Ecto neural progenitor cell (in vitro differentiated cells): ENCODE measurements around the gene FN1.

Experiments
- DNase-seq: peaks from one replicate; pipeline ENCODE4 v3.0.0-alpha.2; 2018; ENCODE audit warnings: low spot score

Gene FN1

GRCh38 chr2:215435870-215436704 is at the start of gene FN1:
Gene FN1 (minus strand): TSS chr2:215436068. CDS start chr2:215435802, 266 bp downstream.
- peak; percentile 94 for DNase-seq

DNA sequence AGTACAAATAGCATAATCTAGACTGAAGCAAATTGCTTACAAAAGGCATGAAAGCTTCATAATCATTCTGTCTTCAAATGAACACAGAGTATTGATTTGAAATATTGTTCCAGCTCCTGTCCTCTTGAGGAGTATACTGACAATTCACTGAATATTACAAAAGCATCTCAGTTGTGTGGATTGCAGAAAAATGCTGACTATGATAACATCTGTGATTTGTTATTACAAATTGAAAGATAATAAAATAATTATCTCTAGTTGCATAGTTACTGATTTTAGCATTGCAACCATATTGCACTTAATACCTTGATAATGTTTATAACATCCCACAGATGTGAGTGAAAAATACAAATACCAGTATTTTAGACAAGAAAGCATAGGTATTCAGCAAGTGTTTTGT is 49.2 kb upstream of the FN1 start:
- DNase-seq, result no peak

- DNase-seq, result no peak
Measured at GRCh38 chr2:215484570-215484969, 48.7 kb upstream of the FN1 start.

DNA sequence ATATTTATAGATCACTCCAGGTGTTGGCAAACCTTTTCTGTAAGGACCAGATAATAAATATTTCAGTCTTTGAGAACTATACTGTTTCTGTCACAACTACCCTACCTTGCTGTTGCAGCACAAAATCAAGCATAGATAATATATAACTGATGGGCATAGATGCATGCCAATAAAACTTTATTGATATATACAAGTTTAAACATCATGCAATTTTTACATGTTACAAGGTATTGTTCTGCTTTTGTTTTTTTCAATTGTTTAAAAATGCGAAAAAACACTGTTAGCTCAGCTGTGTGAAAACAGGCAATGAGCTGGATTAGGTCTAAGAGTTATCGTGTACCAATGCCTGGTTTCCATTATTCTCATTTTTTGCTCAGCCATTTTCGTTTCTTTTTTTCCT is 47.6 kb upstream of the FN1 start:
- no peak for DNase-seq

DNA sequence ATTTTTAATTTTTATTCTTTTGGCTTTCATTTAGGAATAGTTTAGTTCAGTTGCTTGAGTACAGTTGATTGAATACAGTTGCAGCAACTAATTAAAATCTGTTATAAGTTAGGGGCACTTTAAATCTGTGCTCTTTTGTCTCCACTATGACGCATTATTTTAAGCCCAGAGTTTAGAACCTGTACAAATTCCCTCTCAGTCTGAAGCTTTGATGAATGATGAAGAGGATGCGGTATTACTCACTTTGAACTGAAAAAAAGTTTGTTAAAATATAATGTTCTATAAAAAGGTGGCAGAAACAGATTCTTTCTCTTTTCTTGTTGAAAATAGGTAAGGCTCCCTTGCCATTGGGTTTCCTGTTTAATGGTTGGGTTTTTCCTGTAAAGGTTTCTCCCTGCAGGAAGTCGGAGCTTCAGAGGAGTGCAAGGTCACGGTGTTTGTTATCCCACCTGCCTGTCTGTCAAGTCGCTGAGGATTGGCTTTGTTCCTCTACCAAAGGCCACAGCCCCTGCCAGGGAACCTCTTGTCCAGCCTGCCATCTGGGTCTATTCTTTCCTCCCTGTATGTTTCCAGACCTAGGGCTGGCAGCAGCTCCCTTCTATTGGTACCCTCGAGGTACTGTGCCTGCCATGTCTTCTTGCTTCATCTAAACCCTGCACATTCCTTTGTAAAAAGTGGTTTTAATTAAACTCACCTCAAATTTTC is 43.8 kb upstream of the FN1 start:
- no peak for DNase-seq

DNA sequence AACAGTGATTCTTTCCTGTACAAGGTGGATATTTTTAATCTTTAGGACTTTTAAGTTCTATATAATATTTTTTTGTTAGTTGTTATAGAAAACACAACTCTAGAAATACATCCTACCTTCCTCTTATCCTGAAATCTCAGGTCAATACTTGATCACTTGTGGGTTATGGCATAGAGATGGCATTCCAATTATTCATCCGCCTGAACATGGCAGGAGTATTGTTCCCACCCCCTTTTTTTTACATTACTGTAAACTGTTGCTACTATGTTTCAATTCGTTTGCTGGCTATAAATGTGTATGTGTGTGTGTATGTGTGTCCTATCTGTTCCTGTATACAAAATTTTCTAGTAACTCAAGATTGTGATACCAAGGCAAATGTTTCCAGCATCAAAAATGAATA is 43.3 kb upstream of the FN1 start:
- DNase-seq, result no peak

DNA sequence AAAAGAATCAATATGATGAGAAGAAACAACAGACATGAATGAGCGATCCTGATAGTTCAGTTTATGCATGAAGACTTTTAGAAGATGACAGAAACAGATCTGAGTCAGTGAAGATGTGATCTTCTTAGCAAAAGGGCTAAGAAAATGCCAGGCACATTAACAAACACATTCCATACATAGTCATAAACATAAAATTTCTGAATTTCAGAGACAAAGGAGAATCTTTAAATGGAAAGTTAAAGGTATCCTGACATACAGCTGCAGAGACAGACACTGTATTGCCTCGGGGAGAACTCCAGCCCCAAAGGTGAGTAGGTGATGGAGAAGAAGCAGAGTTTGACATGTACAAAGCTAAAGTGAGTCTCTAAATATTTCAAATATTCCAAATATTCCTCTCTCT is 40.6 kb upstream of the FN1 start:
- no peak for DNase-seq

- no peak for DNase-seq
Measured at GRCh38 chr2:215466097-215466909, 30.4 kb upstream of the FN1 start.

DNA sequence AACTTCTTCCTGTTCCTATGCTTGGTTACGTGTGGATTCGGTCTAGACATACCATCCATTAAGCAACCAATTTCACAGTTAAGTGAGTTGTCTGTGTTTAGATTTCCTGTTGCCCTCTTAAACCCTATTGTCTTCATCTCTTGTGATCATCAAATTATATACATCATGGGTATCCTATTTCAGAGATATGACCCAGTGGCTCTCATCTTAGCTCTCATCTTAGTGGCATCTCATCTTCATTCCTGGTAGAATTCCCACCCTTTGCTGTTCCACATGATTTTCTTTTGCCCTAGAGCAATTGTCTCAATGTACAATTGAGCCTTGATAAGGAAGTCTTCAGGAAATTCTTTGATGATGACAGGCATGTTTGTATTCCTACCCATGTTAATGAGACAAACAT is 29.4 kb upstream of the FN1 start:
- DNase-seq, result no peak

DNA sequence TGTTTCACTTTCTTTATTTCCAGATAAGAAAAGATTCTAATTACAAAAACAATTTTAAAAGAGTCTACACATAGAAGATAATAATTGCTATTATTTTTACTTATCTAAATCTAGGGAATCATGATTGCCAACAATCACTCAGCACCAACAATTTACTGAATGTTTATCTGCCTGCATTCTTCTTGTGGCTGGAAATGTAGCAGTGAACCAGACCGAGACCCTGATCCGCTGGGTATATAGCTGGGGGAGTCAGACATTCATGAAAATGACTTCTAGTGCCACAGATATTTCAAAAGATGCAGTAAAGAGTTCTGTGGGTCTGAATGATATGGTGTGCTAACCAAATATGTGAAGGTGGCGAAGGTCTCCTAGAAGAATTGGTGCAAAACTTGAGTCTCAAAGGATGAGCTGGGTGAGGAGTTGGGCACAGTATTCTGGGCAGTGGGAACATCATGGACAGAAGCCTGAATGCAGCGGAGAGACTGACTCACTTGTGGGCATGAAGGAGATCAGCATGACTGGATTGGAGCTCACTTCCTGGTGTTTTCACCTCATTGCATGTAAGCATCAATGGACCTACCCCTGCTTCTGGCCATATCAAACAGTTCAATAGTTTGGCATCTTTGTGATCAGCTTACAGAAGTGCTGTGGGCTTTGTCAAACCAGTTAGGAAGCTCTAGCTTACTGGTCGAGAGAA is 26.1 kb upstream of the FN1 start:
- DNase-seq, result no peak

DNA sequence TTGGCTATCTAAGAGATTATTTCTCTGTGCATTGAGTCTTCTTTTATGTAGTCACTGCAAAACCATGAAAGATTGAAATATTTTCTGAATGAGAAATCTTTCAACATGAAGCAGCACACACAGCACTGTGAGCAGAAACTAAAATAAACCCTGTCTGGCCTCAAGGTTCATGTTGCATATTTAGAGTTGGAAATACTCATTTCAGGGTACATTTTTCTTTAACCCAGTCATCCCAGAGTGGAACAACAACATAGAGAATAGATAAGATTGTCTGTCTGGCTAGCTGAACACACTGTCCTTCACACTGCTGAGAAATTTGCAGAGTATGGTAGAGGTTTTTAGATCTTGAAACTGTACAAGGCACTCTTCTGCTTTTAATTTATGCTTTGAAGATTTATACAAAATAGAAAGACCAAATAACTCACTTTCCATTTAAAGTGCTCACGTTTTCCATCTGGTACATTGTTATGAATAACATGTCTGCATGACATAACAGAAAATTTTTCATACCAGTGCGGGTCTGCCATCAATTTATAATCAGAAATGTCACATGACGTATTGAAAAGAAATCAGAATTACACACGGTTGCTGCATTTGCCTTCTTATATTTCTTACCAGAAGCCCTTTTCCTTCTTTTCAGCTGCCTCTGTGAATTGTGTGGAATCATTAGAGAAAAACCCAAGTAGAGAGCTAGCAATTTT is 25.0 kb upstream of the FN1 start:
- no peak for DNase-seq

GRCh38 chr2:215455958-215456357 is 20.1 kb upstream of the FN1 start:
- no peak for DNase-seq

GRCh38 chr2:215454519-215455246 is 18.8 kb upstream of the FN1 start:
- no peak for DNase-seq

DNA sequence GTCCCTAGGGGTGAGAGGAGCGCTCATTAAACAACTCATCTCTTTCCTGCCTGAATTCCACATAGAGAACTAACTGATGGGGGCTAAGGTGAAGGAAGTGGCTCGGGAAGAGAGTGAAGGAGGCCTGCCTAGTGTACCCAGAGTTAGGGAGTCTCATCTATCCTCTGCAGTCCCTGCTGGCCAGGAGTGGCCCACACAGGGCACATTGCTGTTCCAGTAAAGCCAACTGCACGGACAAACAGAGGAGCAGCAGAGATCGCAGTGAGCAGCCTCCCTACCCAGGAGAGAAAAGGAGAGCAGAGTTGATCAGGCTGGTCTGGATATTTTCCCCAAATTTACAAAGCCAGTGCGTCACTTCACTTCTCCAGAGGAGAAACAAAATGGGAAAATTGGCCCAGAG is 16.9 kb upstream of the FN1 start:
- peak; percentile 60 for DNase-seq

GRCh38 chr2:215451012-215451756 is 15.3 kb upstream of the FN1 start:
- DNase-seq, result no peak

GRCh38 chr2:215450188-215451011 is 14.5 kb upstream of the FN1 start:
- no peak for DNase-seq

DNA sequence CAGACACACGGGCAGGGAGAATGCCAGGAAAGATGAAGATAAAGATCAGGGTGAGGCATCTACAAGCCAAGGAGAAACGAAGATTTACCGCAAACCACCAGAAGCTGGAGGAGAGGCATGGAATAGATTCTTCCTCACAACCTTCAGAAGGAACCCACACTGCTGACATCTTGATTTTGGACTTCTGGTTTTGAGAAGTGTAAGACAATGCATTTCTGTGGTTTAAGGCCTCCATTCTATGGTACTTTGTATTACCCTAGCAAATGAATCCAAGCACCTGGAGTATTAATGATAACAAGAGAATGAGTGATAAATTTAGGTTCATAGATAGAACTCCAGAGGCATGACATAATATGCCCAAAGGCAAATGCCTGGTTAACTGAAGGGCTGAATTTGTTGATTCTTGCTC is 11.8 kb upstream of the FN1 start:
- DNase-seq, result no peak

- DNase-seq, result no peak
Measured at GRCh38 chr2:215447056-215447455, 11.2 kb upstream of the FN1 start.

DNA sequence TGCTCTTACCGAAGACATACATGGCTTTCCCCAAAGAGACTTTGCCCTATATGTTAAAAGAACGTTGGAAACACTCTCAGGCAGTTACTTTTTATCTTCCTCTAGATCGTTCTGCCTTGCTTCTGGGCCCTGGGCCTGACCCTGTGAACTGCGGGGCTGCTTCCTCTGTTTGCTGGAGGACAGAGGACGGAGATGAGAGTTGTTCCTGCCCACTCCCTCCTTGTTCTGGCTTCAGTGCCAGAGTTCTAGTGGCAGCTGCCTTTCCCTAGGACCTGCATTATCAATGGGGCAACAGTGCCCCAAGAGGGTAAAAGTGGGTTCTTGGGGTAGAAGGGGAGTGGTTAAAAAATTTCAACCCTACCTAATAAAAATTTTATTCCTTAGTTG is 6.5 kb upstream of the FN1 start:
- no peak for DNase-seq
